DOHH2 (cell line): ENCODE data around the gene MBP.

ENCODE experiments used
- H3F3A ChIP-seq: fragments of 200-600 bp; sonication (generic), shearing (Covaris generic); 2 replicates; pipeline ENCODE4 v1.6.0; 2016; ENCODE audit warnings: antibody characterized with exemption, mild to moderate bottlenecking; ENCODE audit not compliant: control insufficient read depth, insufficient read depth
- H3K27ac ChIP-seq: fragments of 200-600 bp; sonication (generic); 2 replicates; pipeline ENCODE4 v1.5.1; 2014; ENCODE audit warnings: low read depth, mild to moderate bottlenecking, low read length, moderate library complexity
- H3K27me3 ChIP-seq: fragments of 200-600 bp; sonication (generic); 2 replicates; pipeline ENCODE4 v1.6.1; 2014; ENCODE audit warnings: mild to moderate bottlenecking, low read length, mixed read lengths; ENCODE audit not compliant: control insufficient read depth
- H3K36me3 ChIP-seq: fragments of 200-600 bp; sonication (generic); 2 replicates; pipeline ENCODE4 v1.6.1; 2014; ENCODE audit warnings: mild to moderate bottlenecking, low read length, moderate library complexity, mixed read lengths; ENCODE audit not compliant: control insufficient read depth
- H3K4me1 ChIP-seq: fragments of 200-600 bp; sonication (generic); 2 replicates; pipeline ENCODE4 v1.6.1; 2014; ENCODE audit warnings: mild to moderate bottlenecking, low read length, mixed read lengths; ENCODE audit not compliant: control insufficient read depth
- H3K4me2 ChIP-seq: fragments of 200-600 bp; sonication (generic); 2 replicates; pipeline ENCODE4 v1.6.0; 2014; ENCODE audit warnings: mild to moderate bottlenecking, low read length, moderate library complexity
- H3K4me3 ChIP-seq: fragments of 200-600 bp; sonication (generic); 2 replicates; pipeline ENCODE4 v1.5.1; 2014; ENCODE audit warnings: mild to moderate bottlenecking, low read length, mixed read lengths
- H3K79me2 ChIP-seq: fragments of 200-600 bp; sonication (generic); 2 replicates; pipeline ENCODE4 v1.6.1; 2014; ENCODE audit warnings: mild to moderate bottlenecking, low read length, mixed read lengths; ENCODE audit not compliant: control insufficient read depth
- H3K9me2 ChIP-seq: fragments of 200-600 bp; sonication (generic); replicated peaks from 2 replicates; pipeline ENCODE4 v1.6.1; 2014; ENCODE audit warnings: mild to moderate bottlenecking, low read length, mixed read lengths; ENCODE audit not compliant: control insufficient read depth
- H3K9me3 ChIP-seq: fragments of 200-600 bp; sonication (generic); 2 replicates; pipeline ENCODE4 v1.6.1; 2014; ENCODE audit warnings: antibody characterized with exemption, low read length, mixed read lengths; ENCODE audit not compliant: control insufficient read depth, insufficient read depth
- H4K20me1 ChIP-seq: fragments of 200-600 bp; sonication (generic); 2 replicates; pipeline ENCODE4 v1.6.0; 2014; ENCODE audit warnings: low read depth, mild to moderate bottlenecking, antibody characterized with exemption, low read length, moderate library complexity; ENCODE audit not compliant: control insufficient read depth, insufficient read depth
- EZH2phosphoT487 ChIP-seq: fragments of 200-600 bp; sonication (generic); IDR thresholded peaks from 2 replicates; pipeline ENCODE4 v1.6.1; 2017; ENCODE audit warnings: borderline replicate concordance, mild to moderate bottlenecking, antibody characterized with exemption, low read length, moderate library complexity, mixed read lengths
- TF ChIP-seq, protein P1 (sequence below): fragments of 200-600 bp; sonication (generic); IDR thresholded peaks from one replicate; pipeline ENCODE4 v1.5.1; 2014; ENCODE audit warnings: antibody characterized with exemption, mild to moderate bottlenecking, low read depth, low read length; ENCODE audit not compliant: poor library complexity, severe bottlenecking

MBP gene

DNA sequence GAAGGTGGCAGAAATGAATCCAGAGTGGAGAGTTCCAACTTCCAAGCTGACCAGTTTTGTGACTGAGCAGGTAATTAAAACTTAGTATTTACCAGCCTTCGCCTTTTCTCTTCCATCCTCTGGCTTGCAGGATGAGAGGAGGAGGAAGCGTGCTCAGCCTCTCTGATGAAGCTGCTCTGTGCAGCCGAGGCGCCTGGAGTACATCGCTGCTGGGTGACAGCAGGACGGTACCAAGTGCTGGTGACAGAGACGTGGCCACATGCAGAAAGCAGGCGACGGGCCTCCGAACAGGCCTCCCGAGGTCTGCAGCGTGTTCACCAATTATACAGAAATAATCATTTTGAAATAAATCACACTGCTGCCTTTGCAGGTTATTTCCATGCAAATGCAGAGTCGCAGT, 95.0 kb downstream of the MBP start:
- no peaks in the 10 kb centered on the region for H3K27me3 ChIP-seq
- TF ChIP-seq EZH2phosphoT487, result no peak
- TF ChIP-seq, protein P1, sequence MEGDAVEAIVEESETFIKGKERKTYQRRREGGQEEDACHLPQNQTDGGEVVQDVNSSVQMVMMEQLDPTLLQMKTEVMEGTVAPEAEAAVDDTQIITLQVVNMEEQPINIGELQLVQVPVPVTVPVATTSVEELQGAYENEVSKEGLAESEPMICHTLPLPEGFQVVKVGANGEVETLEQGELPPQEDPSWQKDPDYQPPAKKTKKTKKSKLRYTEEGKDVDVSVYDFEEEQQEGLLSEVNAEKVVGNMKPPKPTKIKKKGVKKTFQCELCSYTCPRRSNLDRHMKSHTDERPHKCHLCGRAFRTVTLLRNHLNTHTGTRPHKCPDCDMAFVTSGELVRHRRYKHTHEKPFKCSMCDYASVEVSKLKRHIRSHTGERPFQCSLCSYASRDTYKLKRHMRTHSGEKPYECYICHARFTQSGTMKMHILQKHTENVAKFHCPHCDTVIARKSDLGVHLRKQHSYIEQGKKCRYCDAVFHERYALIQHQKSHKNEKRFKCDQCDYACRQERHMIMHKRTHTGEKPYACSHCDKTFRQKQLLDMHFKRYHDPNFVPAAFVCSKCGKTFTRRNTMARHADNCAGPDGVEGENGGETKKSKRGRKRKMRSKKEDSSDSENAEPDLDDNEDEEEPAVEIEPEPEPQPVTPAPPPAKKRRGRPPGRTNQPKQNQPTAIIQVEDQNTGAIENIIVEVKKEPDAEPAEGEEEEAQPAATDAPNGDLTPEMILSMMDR, result no peak
- H4K20me1 ChIP-seq, result no peaks in the 10 kb centered on the region
- peaks cover 3% of the 10 kb centered on the region; the same call in 1 of the 2 replicates for H3K9me3 ChIP-seq
- H3K9me2 ChIP-seq, result no peaks in the 10 kb centered on the region
- peaks cover 9% of the 10 kb centered on the region for H3K79me2 ChIP-seq
- H3K4me2 ChIP-seq, result no peak overlapping the region
- no peak overlapping the region for H3K27ac ChIP-seq
- H3K4me3 ChIP-seq, result no peak overlapping the region
- no peaks in the 10 kb centered on the region for H3F3A ChIP-seq
- no peaks in the 10 kb centered on the region for H3K36me3 ChIP-seq
- H3K4me1 ChIP-seq, result no peaks in the 10 kb centered on the region

DNA sequence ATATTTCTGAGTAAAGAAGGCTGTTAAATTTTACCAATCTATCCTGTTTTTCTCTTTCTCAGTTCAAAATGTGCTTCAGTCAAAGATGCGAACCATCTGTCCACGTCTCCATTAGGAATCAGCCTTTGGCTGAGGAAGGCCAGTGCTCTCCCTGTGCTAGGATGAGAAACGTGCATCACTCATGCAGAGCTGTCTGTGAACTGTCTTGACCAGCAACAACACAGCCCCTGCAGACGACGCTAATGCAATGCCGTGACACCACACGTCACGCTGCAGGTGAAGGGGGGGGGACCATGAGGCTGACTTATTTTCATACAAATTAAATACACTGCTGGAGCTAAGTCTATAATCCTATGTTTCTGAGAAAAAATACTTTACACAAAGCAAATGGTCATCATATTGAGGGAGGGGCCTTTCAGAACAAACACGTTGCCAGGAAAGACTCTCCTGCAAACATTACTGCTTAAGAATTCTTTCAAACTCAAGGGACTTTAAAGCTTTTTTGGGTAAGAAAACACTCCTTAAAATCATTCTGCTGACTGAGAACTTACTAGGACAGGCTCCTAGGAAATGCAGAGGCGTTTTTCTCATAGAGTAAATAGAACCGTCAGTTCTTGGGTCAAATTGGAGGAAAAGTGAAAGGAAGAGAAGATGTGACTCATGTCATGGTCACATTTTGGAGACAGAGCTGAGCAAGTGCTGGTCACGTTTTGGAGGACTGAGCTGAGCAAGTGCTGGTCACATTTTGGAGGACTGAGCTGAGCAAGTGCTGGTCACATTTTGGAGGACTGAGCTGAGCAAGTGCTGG, 97.0 kb downstream of the MBP start:
- H3K36me3 ChIP-seq, result no peaks in the 10 kb centered on the region
- H3F3A ChIP-seq, result no peaks in the 10 kb centered on the region
- H3K4me3 ChIP-seq, result no peak overlapping the region
- H3K27ac ChIP-seq, result no peak overlapping the region
- H3K79me2 ChIP-seq, result peaks cover 9% of the 10 kb centered on the region
- no peaks in the 10 kb centered on the region for H3K27me3 ChIP-seq
- no peaks in the 10 kb centered on the region for H4K20me1 ChIP-seq
- no peaks in the 10 kb centered on the region for H3K9me2 ChIP-seq
- no peak overlapping the region for H3K4me2 ChIP-seq
- TF ChIP-seq, protein P1, result no peak
- TF ChIP-seq EZH2phosphoT487, result no peak
- no peaks in the 10 kb centered on the region for H3K4me1 ChIP-seq
- no peaks in the 10 kb centered on the region for H3K9me3 ChIP-seq

DNA sequence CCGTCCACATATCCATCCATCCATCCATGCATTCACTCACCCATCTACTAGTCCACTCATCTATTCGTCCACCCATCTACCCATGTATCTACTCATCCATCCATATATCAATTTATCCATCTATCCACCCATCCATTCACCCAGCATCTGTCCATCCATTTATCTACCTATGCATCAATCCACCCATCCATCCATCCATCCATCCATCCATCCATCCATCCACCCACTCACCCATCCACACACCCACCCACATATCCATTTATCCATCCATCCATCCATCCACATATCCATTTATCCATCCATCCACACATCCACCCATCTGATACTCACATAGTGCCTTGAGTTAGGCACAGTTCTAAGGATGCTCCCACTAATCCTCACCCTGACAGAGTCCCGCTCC, 99.0 kb downstream of the MBP start:
- Histone ChIP-seq H3K9me3 (no peaks in the 10 kb centered on the region), H3F3A (no peaks in the 10 kb centered on the region), H3K79me2 (no peaks in the 10 kb centered on the region; the same call in 1 of the 2 replicates), H3K27me3 (no peaks in the 10 kb centered on the region), H3K36me3 (no peaks in the 10 kb centered on the region), H3K9me2 (no peaks in the 10 kb centered on the region), H4K20me1 (no peaks in the 10 kb centered on the region), H3K27ac (no peak overlapping the region), H3K4me3 (no peak overlapping the region), H3K4me2 (no peak overlapping the region), H3K4me1 (no peaks in the 10 kb centered on the region)
- no peak for TF ChIP-seq EZH2phosphoT487
- TF ChIP-seq, protein P1, result no peak
